ENCODE results near the gene INSIG1. TPM values are rescaled to one million over a fixed set of nuclear protein-coding genes. Genes with fewer than 3 reads are reported as not detected.

The INSIG1 gene
- total and polyA plus RNA-seq, 2 donors (not counting 3 experiments of a cell fraction or from before 2014, with no cell fraction given) = 79.3 to 102 TPM

DNA sequence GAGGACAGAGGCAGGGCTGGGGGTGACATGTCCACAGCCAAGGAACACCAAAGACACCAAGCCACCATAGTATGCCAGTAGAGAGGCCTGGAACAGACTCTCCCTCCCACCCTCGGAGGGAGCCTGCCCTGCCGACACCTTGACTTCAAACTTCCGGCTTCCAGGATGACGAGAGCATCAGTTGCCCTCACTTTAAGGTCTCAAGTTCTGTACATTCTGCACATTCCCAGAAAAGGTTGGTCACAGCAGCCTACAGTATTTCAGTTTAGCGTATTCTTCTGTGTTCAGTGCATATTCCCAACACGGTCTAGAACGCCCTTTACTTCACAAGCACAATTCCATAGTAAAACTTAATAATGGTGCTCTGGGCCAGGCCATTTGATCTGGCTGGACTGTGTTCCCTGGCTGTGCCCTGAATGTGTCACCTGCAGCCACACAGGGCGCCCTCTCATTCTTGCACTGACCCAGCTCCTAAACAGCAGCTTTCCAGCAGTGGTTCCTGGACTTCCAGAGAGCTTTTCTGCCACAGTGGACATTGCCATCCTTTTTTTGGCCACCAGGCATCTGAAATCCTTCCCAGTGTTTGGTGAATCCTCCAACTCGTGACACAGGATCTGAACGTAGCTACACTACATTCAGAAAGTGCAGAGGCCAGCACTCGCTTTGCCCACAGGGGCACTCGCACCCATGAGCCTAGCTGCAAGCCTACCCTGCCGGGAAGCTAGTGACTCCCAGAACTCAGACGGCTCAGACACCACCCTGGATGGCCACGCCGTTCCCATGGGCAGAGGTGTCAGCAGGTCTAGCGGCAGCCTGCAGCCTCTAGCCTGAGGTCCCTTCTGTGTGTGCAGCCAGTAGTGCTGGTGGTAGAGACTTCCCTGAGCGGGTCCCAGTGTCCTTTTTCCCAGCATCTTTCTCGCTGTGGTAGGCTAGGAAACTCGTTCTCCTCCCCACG, 36.4 kb upstream of the INSIG1 start:
- intact Hi-C loops (cut with micrococcal nuclease) = no loop called here
- no TSS peak for BruUV-seq (replicated peaks)
- DNase-seq (ENCODE audit: low read depth, low spot score) (no peak), FAIRE-seq (no peak)
- Histone ChIP-seq H3K4me2 (ENCODE audit: insufficient read depth, low read length) (no peak overlapping the region), H3K79me2 (ENCODE audit: control insufficient read depth, insufficient read depth, low read length) (no peaks in the 10 kb centered on the region), H3K27me3 (ENCODE audit: control insufficient read depth in 2 of 2, insufficient read depth in 2 of 2, low read length in 2 of 2) (no peaks in the 10 kb centered on the region), H3K27ac (ENCODE audit: insufficient read depth, low read depth, low read length) (no peak overlapping the region), H3K9me1 (replicated peaks; ENCODE audit: control insufficient read depth, extremely low read depth, insufficient read depth, low read length) (no peaks in the 10 kb centered on the region), H3K4me1 (ENCODE audit: control insufficient read depth, extremely low read depth, insufficient read depth, low read length) (peaks cover 12% of the 10 kb centered on the region), H4K20me1 (replicated peaks; ENCODE audit: control insufficient read depth, extremely low read depth, insufficient read depth, low read length) (no peaks in the 10 kb centered on the region), H3K36me3 (ENCODE audit: control insufficient read depth in 2 of 2, extremely low read depth in 1 of 2, insufficient read depth in 2 of 2, low read length in 2 of 2) (no peaks in the 10 kb centered on the region), H3K4me3 (replicated peaks in 1 of 3; ENCODE audit: insufficient read depth in 1 of 3, low read depth in 1 of 3, low read length in 3 of 3) (no peak overlapping the region), H3K9ac (replicated peaks; ENCODE audit: extremely low read depth, insufficient read depth, low read length) (no peak overlapping the region), H3K9me3 (replicated peaks; ENCODE audit: control insufficient read depth, insufficient read depth, low read length) (no peaks in the 10 kb centered on the region), H2AFZ (ENCODE audit: low read depth, low read length) (no peak overlapping the region)
- dilution Hi-C loops (cut with MboI; ENCODE audit: extremely low pct_ligation_motif_present, low sequenced_read_pairs) = no loop called here
- no peak for TF ChIP-seq EZH2 (IDR thresholded peaks at IDR 0.05; ENCODE audit: borderline replicate concordance, low read depth, low read length, severe bottlenecking)
- no peak for TF ChIP-seq POLR2AphosphoS5 (IDR thresholded peaks at IDR 0.05; ENCODE audit: insufficient read depth, low read depth, low read length)
- no peak for TF ChIP-seq GATA2 (IDR thresholded peaks at IDR 0.05; ENCODE audit: insufficient read depth, insufficient read length, low read depth, low read length)
- TF ChIP-seq, protein P1, sequence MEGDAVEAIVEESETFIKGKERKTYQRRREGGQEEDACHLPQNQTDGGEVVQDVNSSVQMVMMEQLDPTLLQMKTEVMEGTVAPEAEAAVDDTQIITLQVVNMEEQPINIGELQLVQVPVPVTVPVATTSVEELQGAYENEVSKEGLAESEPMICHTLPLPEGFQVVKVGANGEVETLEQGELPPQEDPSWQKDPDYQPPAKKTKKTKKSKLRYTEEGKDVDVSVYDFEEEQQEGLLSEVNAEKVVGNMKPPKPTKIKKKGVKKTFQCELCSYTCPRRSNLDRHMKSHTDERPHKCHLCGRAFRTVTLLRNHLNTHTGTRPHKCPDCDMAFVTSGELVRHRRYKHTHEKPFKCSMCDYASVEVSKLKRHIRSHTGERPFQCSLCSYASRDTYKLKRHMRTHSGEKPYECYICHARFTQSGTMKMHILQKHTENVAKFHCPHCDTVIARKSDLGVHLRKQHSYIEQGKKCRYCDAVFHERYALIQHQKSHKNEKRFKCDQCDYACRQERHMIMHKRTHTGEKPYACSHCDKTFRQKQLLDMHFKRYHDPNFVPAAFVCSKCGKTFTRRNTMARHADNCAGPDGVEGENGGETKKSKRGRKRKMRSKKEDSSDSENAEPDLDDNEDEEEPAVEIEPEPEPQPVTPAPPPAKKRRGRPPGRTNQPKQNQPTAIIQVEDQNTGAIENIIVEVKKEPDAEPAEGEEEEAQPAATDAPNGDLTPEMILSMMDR (IDR thresholded peaks at IDR 0.05; ENCODE audit: extremely low read depth in 1 of 2, insufficient read depth in 1 of 2, low read depth in 1 of 2, low read length in 2 of 2) = no peak
- no peak for TF ChIP-seq POLR2A (IDR thresholded peaks at IDR 0.05; ENCODE audit: low read depth, low read length)
- TF ChIP-seq FOS (IDR thresholded peaks at IDR 0.05; ENCODE audit: borderline replicate concordance, insufficient read depth, low read length) = no peak
- POLR2A ChIA-PET = no interaction called here
- CTCF ChIA-PET = interaction anchor here (0.8 to 1.4 kb wide), 3 partner anchors 8 to 71 kb away, joined by 3 to 5 read pairs (median 4); no protein-coding TSS in a partner anchor
